Islet of Langerhans (tissue), 1 donor: Measurements from ENCODE around the gene SERF1A.
"Not testable (repeated sequence)": the region's sequence is repeated elsewhere in the genome, so short reads cannot be mapped to it uniquely, and the experiment has no call there.

Source experiments
- FAIRE-seq: peaks from one replicate; lab custom pipeline; 2011; peaks lifted over from hg19 to GRCh38; lab: Jason Lieb, UNC

SERF1A gene

GRCh38 chr5:70900533-70901271, at the start of gene SERF1A:
TSS of gene SERF1A (plus strand) at chr5:70900669. CDS start at chr5:70900870, 201 bp downstream.
- not testable (repeated sequence) for FAIRE-seq

GRCh38 chr5:70866778-70867177, 33.7 kb upstream of the SERF1A start:
- FAIRE-seq, result not testable (repeated sequence)

GRCh38 chr5:70870626-70871025, 29.8 kb upstream of the SERF1A start:
- not testable (repeated sequence) for FAIRE-seq

- not testable (repeated sequence) for FAIRE-seq
Observed at GRCh38 chr5:70896076-70896475, 4.4 kb upstream of the SERF1A start.

GRCh38 chr5:70901272-70901571, 753 bp downstream of the SERF1A start:
- FAIRE-seq, result not testable (repeated sequence)

GRCh38 chr5:70906624-70907023, 6.2 kb downstream of the SERF1A start:
- not testable (repeated sequence) for FAIRE-seq

- FAIRE-seq, result not testable (repeated sequence)
Observed at GRCh38 chr5:70916829-70917228, 16.4 kb downstream of the SERF1A start.

GRCh38 chr5:70925211-70925562, 24.7 kb downstream of the SERF1A start:
- FAIRE-seq, result not testable (repeated sequence)

- FAIRE-seq, result not testable (repeated sequence)
Observed at GRCh38 chr5:70931709-70932368, 31.4 kb downstream of the SERF1A start.

GRCh38 chr5:70932560-70932959, 32.1 kb downstream of the SERF1A start:
- not testable (repeated sequence) for FAIRE-seq

GRCh38 chr5:70953068-70953467, 52.6 kb downstream of the SERF1A start:
- FAIRE-seq, result not testable (repeated sequence)
